ENCODE measurements around the gene RHOXF1.
"Not testable (repeated sequence)": the region's sequence is repeated elsewhere in the genome, so short reads cannot be mapped to it uniquely, and the experiment has no call there.

RHOXF1 gene

DNA sequence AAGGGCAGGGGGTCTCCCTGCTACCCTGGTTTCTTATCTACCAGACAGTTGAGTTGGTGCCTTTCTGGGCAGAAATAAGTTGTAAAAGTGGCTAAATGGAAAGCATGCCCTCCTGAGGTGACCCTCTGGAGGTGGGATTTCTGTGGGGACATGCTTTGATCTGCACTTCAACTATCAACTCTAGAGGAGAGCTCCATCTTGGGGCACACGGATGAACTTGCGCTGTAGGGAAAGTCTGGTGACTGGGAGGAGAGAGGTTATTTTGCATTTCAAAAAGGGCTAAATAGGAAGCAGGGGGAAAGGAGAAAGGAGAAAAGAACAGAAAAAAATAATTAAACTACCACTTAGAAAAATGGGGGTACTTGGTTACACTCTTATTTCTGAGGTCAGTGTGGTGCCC, 25.5 kb downstream of the RHOXF1 start:
- TF ChIP-seq, protein P1, sequence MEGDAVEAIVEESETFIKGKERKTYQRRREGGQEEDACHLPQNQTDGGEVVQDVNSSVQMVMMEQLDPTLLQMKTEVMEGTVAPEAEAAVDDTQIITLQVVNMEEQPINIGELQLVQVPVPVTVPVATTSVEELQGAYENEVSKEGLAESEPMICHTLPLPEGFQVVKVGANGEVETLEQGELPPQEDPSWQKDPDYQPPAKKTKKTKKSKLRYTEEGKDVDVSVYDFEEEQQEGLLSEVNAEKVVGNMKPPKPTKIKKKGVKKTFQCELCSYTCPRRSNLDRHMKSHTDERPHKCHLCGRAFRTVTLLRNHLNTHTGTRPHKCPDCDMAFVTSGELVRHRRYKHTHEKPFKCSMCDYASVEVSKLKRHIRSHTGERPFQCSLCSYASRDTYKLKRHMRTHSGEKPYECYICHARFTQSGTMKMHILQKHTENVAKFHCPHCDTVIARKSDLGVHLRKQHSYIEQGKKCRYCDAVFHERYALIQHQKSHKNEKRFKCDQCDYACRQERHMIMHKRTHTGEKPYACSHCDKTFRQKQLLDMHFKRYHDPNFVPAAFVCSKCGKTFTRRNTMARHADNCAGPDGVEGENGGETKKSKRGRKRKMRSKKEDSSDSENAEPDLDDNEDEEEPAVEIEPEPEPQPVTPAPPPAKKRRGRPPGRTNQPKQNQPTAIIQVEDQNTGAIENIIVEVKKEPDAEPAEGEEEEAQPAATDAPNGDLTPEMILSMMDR (IDR thresholded peaks at IDR 0.05; ENCODE audit: borderline replicate concordance, insufficient read depth, low read depth, low read length): no peak
- no peak overlapping the region for H3K4me3 ChIP-seq (ENCODE audit: low read depth, low read length)

DNA sequence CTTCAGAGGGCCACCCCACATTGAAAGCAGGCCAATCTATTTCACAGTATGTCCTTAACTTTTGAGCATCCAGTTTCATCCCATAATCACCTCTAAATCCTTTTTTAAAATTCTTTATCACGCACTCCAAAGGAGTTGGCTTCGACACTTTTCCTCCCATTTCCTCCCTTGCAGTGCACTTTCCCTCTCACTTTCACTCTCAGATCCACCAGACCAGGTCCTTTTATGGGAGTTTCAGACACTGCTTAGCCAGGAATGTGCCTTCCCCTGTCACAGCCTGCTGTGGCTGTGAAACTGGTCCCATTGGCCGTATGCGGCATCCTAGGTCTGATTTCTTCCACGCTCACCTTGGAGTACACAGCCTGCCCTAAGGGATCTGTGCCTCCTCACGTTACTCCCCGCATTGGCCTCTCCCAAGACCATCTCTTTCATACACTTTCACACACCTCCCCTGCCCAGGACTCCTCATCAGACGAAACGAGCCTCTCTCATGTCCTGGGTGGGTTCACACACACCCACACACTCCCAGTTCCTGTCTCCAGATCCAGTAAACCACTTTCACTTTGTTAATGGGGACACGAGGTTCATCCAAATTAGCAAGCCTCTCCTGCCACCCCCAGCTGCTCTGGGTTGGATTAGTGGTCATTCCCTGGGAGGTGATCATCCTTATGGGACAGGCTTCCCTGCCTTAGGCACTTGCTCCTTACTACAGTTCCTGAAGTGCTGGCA, 28.3 kb downstream of the RHOXF1 start:
- TF ChIP-seq, protein P1 (IDR thresholded peaks at IDR 0.05; ENCODE audit: borderline replicate concordance, insufficient read depth, low read depth, low read length): no peak
- no peak overlapping the region for H3K4me3 ChIP-seq (ENCODE audit: low read depth, low read length)

DNA sequence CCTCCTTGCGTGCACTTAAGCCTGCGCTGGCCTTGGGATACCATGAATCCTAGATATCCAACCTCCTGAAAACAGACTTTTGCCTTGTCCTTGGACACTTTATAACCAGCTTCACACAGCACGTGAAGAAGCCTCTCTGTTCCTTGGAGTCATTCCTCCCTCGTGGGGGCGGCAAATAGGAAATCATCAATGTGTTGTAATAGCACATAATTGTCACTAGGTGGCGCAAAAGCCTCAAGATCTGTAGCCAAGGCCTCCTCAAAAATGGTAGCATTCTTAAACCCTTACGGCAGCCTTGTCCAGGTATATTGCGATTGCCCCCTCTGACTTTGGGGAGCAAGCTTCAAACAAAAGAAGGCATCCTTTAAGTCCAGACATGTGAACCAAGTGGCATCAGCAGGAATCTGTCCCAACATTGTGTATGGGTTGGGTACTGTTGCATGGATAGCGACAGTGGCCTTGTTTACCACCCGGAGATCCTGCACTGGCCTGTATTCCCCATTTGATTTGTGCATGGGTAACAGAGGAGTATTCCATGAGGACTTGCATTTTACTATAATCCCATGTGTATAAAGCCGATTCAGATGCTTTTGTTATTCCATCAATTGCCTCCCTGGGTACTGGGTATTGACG, 30.0 kb downstream of the RHOXF1 start:
- H3K4me3 ChIP-seq (ENCODE audit: low read depth, low read length): not testable (repeated sequence)

DNA sequence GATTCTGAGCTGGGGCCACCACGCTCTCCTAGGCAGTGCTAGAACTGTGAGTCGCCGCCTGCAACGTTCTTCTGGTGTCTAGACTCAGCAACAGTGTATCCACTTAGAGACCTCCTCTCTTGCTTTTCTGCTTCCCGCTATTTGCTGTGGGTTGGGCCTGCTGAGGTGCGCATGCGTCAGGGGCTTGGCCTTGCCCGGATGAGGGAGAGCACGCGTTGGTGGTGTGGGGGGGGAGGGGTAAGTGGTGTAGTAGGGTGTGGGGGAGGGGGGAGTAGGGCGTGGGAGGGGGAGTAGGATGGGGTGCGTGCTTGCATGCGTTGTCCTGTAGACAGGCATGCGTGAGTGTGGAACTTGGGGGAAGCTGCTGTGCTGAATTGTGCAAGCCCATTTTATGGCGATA, 38.1 kb downstream of the RHOXF1 start, which contains the start of gene RHOXF2B:
TSS of gene RHOXF2B (minus strand) at position 101 of the 400 bp plus-strand sequence. CDS start 138 bp downstream, outside the sequence.
- not testable (repeated sequence) for H3K4me3 ChIP-seq (ENCODE audit: low read depth, low read length)

DNA sequence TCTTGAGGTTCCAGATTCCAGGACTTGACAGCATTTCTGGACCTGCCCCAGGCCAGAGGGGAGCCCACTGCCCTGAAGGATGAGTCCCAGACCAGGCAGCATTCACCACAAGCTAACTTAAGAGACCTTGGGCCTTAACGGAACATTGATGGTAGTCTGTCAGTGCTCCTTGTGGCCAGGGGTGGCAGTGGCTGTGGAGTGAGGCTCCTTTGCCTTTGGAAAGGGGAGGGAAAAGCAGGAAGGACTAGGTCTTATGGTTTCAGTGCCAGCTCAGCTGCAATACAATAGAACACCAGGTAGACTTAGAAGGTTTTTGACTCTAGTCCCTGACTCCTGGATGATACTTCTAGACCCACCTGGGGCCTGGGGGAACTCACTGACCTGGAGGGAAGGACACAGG, 49.5 kb downstream of the RHOXF1 start:
- H3K4me3 ChIP-seq (ENCODE audit: low read depth, low read length): not testable (repeated sequence)
